Thyroid gland (tissue), 4 donors: Measurements from ENCODE around the gene TRAPPC1. TPM values are rescaled to one million over a fixed set of nuclear protein-coding genes. Genes with fewer than 3 reads are reported as not detected.

Experiments
- DNase-seq, 2 donors: peaks; one replicate each; pipeline ENCODE4 v3.0.0-alpha.2; 2019
- H3K27ac ChIP-seq, 3 donors: fragments of 200-600 bp; sonication (generic); 1 replicate in 2 of 3; 2 replicates in 1 of 3; pipeline ENCODE4 v1.5.1; 2016 to 2019; ENCODE audit warnings: mild to moderate bottlenecking in 1 of 3, moderate library complexity in 1 of 3
- H3K27me3 ChIP-seq: fragments of 200-600 bp; sonication (generic); one replicate; pipeline ENCODE4 v1.5.1; 2019
- H3K36me3 ChIP-seq, 2 donors: fragments of 200-600 bp; sonication (generic); one replicate each; pipeline ENCODE4 v1.5.1; 2016 to 2019
- H3K4me1 ChIP-seq, 2 donors: fragments of 200-600 bp; sonication (generic); one replicate each; pipeline ENCODE4 v1.5.1; 2017 to 2019
- H3K4me3 ChIP-seq, 3 donors: fragments of 200-600 bp; sonication (generic); replicated peaks in 1 of 3; 1 replicate in 2 of 3; 2 replicates in 1 of 3; pipeline ENCODE4 v1.5.1; 2016; ENCODE audit warnings: mild to moderate bottlenecking in 1 of 3
- H3K9me3 ChIP-seq: fragments of 200-600 bp; sonication (generic); one replicate; pipeline ENCODE4 v1.5.1; 2017
- CTCF ChIP-seq, 6 experiments: fragments of 200-600 bp in 3 of 6; fragments of 450-650 bp in 3 of 6; sonication (generic) in 3 of 6; IDR thresholded peaks; one replicate each; pipeline ENCODE4 v1.5.1; 2016 to 2019; ENCODE audit warnings: antibody characterized with exemption in 6 of 6, mild to moderate bottlenecking in 2 of 6, inconsistent platforms in 1 of 6, moderate library complexity in 1 of 6
- POLR2A ChIP-seq, 2 donors: fragments of 450-650 bp; IDR thresholded peaks; one replicate each; pipeline ENCODE4 v1.6.1; 2017; ENCODE audit warnings: antibody characterized with exemption in 2 of 2, mild to moderate bottlenecking in 2 of 2, moderate library complexity in 1 of 2
- WGBS, 2 donors: methylation state at CpG; one replicate each; pipeline ENCODE4 v1.1.5; 2017; 5-methylcytosine and 5-hydroxymethylcytosine counted together
- intact Hi-C: fragments of 100-400 bp; cut with DNase I; formaldehyde crosslinking; loops from one replicate; pipeline ENCODE4 v1.15.1; 2023
- total RNA-seq, 4 donors: library from RNA; depleted of rRNA; stranded (reverse); fragments of >200 nt; gene quantifications; one replicate each; pipeline ENCODE4 v1.2.3, GENCODE V29; 2016

TRAPPC1 gene
- total RNA-seq, 4 donors from 2014 or later: 40.2 to 59.0 (median 53.4) TPM

- peak overlapping the region; percentile 14 to 82 (median 69) for H3K27ac ChIP-seq
- DNase-seq: no peak
- 34 to 35% methylated on average over 16 of the region's 16 CpGs for WGBS, 2 donors
- intact Hi-C loops: no loop called here
- TF ChIP-seq CTCF (IDR thresholded peaks at IDR 0.05) (no peak), POLR2A (IDR thresholded peaks at IDR 0.05) (no peak)
- H3K36me3 ChIP-seq: no peaks in the 10 kb centered on the region
- peaks cover 7 to 12% of the 10 kb centered on the region in 2 donors for H3K4me1 ChIP-seq
- no peaks in the 10 kb centered on the region for H3K27me3 ChIP-seq
- H3K9me3 ChIP-seq: no peaks in the 10 kb centered on the region
- H3K4me3 ChIP-seq: peak overlapping the region in 2 of 3 donors; percentile 1 to 28
These were observed 9.4 kb downstream of the TRAPPC1 start for GRCh38 chr17:7922269-7922844.

- peaks cover 11 to 17% of the 10 kb centered on the region in 2 donors for H3K4me1 ChIP-seq
- H3K9me3 ChIP-seq: no peaks in the 10 kb centered on the region
- peak overlapping the region in 2 of 3 donors; percentile 94 to 96 for H3K27ac ChIP-seq
- H3K27me3 ChIP-seq: no peaks in the 10 kb centered on the region
- no peak for DNase-seq
- no peak for TF ChIP-seq CTCF (IDR thresholded peaks at IDR 0.05)
- TF ChIP-seq POLR2A (IDR thresholded peaks at IDR 0.05): no peak
- peaks cover 1 to 3% of the 10 kb centered on the region in 2 donors for H3K36me3 ChIP-seq
- 65 to 89% methylated on average over 2 of the region's 2 CpGs for WGBS, 2 donors
- intact Hi-C loops: no loop called here
- H3K4me3 ChIP-seq: no peak overlapping the region
These were observed 14.9 kb downstream of the TRAPPC1 start for GRCh38 chr17:7916808-7917207.

- H3K27ac ChIP-seq: peak overlapping the region; percentile 94 to 96 (median 96)
- intact Hi-C loops: no loop called here
- peaks cover 11 to 17% of the 10 kb centered on the region in 2 donors for H3K4me1 ChIP-seq
- TF ChIP-seq POLR2A (IDR thresholded peaks at IDR 0.05): no peak
- peaks cover 6 to 8% of the 10 kb centered on the region in 2 donors for H3K36me3 ChIP-seq
- H3K27me3 ChIP-seq: no peaks in the 10 kb centered on the region
- WGBS, 2 donors: 43 to 50% methylated on average over 14 to 15 of the region's 15 CpGs
- H3K9me3 ChIP-seq: no peaks in the 10 kb centered on the region
- no peak for DNase-seq
- peak overlapping the region in 2 of 3 donors; percentile 47 to 50 for H3K4me3 ChIP-seq
These were observed 15.4 kb downstream of the TRAPPC1 start for GRCh38 chr17:7916385-7916682.

- Histone ChIP-seq H3K4me1 (peaks cover 11 to 17% of the 10 kb centered on the region in 2 donors), H3K9me3 (no peaks in the 10 kb centered on the region), H3K27ac (peak within 1 kb of the TSS; percentile 94 to 96 (median 96)), H3K36me3 (peaks cover 11 to 13% of the 10 kb centered on the region in 2 donors), H3K4me3 (peak within 1 kb of the TSS in 2 of 3 donors; percentile 47 to 50), H3K27me3 (no peaks in the 10 kb centered on the region)
- 1 to 2% methylated on average over 29 to 74 of the region's 100 CpGs for WGBS, 2 donors
- intact Hi-C loops: no loop called here
- TF ChIP-seq POLR2A (IDR thresholded peaks at IDR 0.05) (peak; percentile 6 to 81), CTCF (IDR thresholded peaks at IDR 0.05) (peak in 1 of 6 experiments; percentile 7)
- DNase-seq: peak; percentile 97
These were observed 15.9 kb downstream of the TRAPPC1 start, which contains the start of gene RNF227 for GRCh38 chr17:7915611-7916384. Gene RNF227 (minus strand): TSS chr17:7916289. CDS start chr17:7916195, 94 bp downstream.

- 5 to 6% methylated on average over 13 to 15 of the region's 15 CpGs for WGBS, 2 donors
- Histone ChIP-seq H3K9me3 (no peaks in the 10 kb centered on the region), H3K27me3 (no peaks in the 10 kb centered on the region), H3K36me3 (peaks cover 15 to 19% of the 10 kb centered on the region in 2 donors), H3K4me1 (peaks cover 11 to 17% of the 10 kb centered on the region in 2 donors), H3K27ac (peak overlapping the region; percentile 37 to 96 (median 74)), H3K4me3 (peak overlapping the region in 2 of 3 donors; percentile 38 to 50)
- DNase-seq: peak; percentile 12 to 20
- intact Hi-C loops: no loop called here
- TF ChIP-seq CTCF (IDR thresholded peaks at IDR 0.05) (no peak), POLR2A (IDR thresholded peaks at IDR 0.05) (no peak)
These were observed 16.6 kb downstream of the TRAPPC1 start for GRCh38 chr17:7915179-7915610.
